HG03521 (cell line): ENCODE measurements around the gene L2HGDH.

Source experiments
- ATAC-seq: cut with Tn5 transposase; IDR thresholded peaks from one replicate; pipeline ENCODE4 v1.9.1; 2021; ENCODE audit warnings: mild to moderate bottlenecking, moderate library complexity; ENCODE audit not compliant: unreplicated experiment

L2HGDH gene

GRCh38 chr14:50299585-50299984, 12.4 kb downstream of the L2HGDH start:
- ATAC-seq, result no peak

GRCh38 chr14:50290306-50290705, 21.7 kb downstream of the L2HGDH start:
- no peak for ATAC-seq

GRCh38 chr14:50288146-50288545, 23.9 kb downstream of the L2HGDH start:
- no peak for ATAC-seq

GRCh38 chr14:50285861-50286260, 26.2 kb downstream of the L2HGDH start:
- ATAC-seq, result no peak

- ATAC-seq, result no peak
Observed at GRCh38 chr14:50272498-50272897, 39.5 kb downstream of the L2HGDH start.

- ATAC-seq, result no peak
Observed at GRCh38 chr14:50270932-50271331, 41.1 kb downstream of the L2HGDH start.

- ATAC-seq, result no peak
Observed at GRCh38 chr14:50265029-50265428, 47.0 kb downstream of the L2HGDH start.

- ATAC-seq, result no peak
Observed at GRCh38 chr14:50263321-50263720, 48.7 kb downstream of the L2HGDH start.

GRCh38 chr14:50262865-50263264, 49.2 kb downstream of the L2HGDH start:
- no peak for ATAC-seq

GRCh38 chr14:50260511-50260910, 51.5 kb downstream of the L2HGDH start:
- ATAC-seq, result no peak

GRCh38 chr14:50260072-50260471, 52.0 kb downstream of the L2HGDH start:
- no peak for ATAC-seq

- no peak for ATAC-seq
Observed at GRCh38 chr14:50257732-50258131, 54.3 kb downstream of the L2HGDH start.

GRCh38 chr14:50254248-50254647, 57.8 kb downstream of the L2HGDH start:
- no peak for ATAC-seq

GRCh38 chr14:50249136-50249775, 62.8 kb downstream of the L2HGDH start:
- no peak for ATAC-seq

GRCh38 chr14:50247245-50247644, 64.8 kb downstream of the L2HGDH start:
- ATAC-seq, result no peak

GRCh38 chr14:50242566-50243310, 69.3 kb downstream of the L2HGDH start:
- ATAC-seq, result no peak

GRCh38 chr14:50242096-50242495, 69.9 kb downstream of the L2HGDH start:
- ATAC-seq, result no peak

GRCh38 chr14:50237427-50237826, 74.6 kb downstream of the L2HGDH start:
- no peak for ATAC-seq

GRCh38 chr14:50233951-50234250, 78.1 kb downstream of the L2HGDH start:
- no peak for ATAC-seq

GRCh38 chr14:50233166-50233950, 78.7 kb downstream of the L2HGDH start:
- ATAC-seq, result no peak

GRCh38 chr14:50232276-50232642, 79.8 kb downstream of the L2HGDH start:
- no peak for ATAC-seq
